Measurements from ENCODE around the gene NCAN. TPM values are rescaled to one million over a fixed set of nuclear protein-coding genes. Genes with fewer than 3 reads are reported as not detected.

Gene NCAN
- total RNA-seq, 1 experiment from 2014 or later, result not detected

DNA sequence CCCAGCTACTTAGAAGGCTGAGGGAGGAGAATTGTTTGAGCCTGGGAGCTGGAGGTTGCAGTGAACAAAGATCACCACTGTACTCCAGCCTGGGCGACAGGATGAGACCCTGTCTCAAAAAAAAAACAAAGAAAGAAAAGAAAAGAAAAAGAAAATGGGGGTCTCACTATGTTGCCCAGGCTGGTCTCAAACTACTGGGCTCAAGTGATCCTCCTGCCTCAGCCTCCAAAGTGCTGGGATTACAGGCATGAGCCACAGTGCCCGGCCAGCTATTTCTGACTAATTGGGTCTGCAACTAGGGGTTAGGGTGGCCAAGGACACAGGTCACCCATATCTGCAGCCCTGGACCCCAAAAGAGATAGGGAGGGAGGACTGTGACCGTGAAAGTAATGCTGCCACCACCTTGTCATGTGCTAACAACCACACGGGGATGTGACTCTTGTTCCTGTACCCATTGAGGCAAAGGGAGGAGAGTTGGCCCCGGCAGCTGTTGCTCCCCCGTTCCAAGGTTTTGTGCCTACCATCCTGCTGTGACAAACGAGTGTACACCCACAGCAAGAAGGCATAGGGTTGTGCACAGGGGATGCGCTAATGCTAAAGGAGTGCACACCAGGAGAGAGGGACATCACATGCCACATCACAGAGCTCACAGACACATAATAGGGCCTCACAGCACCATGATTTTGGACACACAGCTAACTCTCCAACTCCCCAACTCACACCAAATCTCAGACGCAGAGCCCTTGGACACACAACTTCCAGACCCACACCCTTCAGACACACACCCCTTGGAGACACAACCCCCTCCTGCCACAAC is 42.3 kb upstream of the NCAN start:
- no peaks in the 10 kb centered on the region for H3K9me3 Mint-ChIP-seq (ENCODE audit: unreplicated experiment)
- BruUV-seq (replicated peaks), result no TSS peak
- TF ChIP-seq, protein P1, sequence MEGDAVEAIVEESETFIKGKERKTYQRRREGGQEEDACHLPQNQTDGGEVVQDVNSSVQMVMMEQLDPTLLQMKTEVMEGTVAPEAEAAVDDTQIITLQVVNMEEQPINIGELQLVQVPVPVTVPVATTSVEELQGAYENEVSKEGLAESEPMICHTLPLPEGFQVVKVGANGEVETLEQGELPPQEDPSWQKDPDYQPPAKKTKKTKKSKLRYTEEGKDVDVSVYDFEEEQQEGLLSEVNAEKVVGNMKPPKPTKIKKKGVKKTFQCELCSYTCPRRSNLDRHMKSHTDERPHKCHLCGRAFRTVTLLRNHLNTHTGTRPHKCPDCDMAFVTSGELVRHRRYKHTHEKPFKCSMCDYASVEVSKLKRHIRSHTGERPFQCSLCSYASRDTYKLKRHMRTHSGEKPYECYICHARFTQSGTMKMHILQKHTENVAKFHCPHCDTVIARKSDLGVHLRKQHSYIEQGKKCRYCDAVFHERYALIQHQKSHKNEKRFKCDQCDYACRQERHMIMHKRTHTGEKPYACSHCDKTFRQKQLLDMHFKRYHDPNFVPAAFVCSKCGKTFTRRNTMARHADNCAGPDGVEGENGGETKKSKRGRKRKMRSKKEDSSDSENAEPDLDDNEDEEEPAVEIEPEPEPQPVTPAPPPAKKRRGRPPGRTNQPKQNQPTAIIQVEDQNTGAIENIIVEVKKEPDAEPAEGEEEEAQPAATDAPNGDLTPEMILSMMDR (IDR thresholded peaks at IDR 0.05; ENCODE audit: unreplicated experiment), result no peak
- DNase-seq (ENCODE audit: unreplicated experiment), result no peak
- no peaks in the 10 kb centered on the region for H3K36me3 Mint-ChIP-seq (ENCODE audit: insufficient read depth, unreplicated experiment)
- H3K27me3 Mint-ChIP-seq (ENCODE audit: insufficient read depth, unreplicated experiment), result no peaks in the 10 kb centered on the region
- H3K4me3 Mint-ChIP-seq (ENCODE audit: unreplicated experiment), result peak overlapping the region; percentile 43
- H3K4me1 Mint-ChIP-seq (ENCODE audit: insufficient read depth, unreplicated experiment), result peaks cover 6% of the 10 kb centered on the region
- intact Hi-C loops (cut with micrococcal nuclease), result no loop called here
- H3K27ac Mint-ChIP-seq (ENCODE audit: low read depth, unreplicated experiment), result no peak overlapping the region
- ChIA-PET CTCF (no interaction called here), POLR2A (no interaction called here)

DNA sequence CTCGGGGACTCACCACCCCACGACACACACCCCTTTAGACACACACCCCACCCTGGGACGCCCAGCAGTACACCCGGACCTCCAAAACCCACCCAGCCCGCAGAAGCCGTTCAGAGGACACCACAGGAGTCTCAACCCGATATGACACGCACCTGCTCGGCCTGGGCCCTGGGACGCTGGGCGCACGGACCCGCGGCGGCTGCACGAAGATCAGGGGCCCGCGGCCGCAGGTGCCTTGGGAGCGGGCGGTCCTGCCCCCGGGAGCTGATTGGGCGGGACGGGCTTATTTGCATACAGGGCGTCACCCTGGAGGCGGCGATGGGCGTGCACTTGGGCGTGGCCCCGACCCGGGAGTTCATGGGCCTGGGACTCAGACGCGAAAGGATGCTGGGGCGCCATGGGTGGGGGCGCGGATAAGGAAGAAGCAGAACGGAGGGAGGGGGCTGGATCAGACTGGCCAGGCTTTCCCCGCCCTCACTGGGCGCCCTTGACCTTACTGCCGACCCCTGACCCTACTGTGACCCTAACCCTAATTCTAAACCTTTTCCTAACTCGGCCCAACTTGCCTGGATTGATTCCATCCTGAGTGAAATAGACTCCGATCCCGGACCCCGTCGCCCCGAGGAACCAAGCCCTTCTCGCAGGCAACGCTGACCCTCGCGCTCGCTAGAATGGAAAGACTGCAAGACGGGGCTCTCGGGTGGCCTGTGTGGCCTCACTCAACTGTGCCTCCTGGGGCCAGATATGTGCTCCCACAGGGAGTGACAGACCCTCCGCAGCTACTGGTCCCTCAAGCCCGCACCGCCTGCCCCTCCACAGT is 41.5 kb upstream of the NCAN start, which contains the start of gene MEF2B:
Gene MEF2B (minus strand): TSS at position 211 of the 820 bp plus-strand sequence. CDS start 19,528 bp downstream, outside the sequence.
- Mint-ChIP-seq H3K9me3 (ENCODE audit: unreplicated experiment) (no peaks in the 10 kb centered on the region), H3K27ac (ENCODE audit: low read depth, unreplicated experiment) (no peak within 1 kb of the TSS), H3K27me3 (ENCODE audit: insufficient read depth, unreplicated experiment) (no peaks in the 10 kb centered on the region), H3K4me1 (ENCODE audit: insufficient read depth, unreplicated experiment) (peaks cover 6% of the 10 kb centered on the region), H3K36me3 (ENCODE audit: insufficient read depth, unreplicated experiment) (no peaks in the 10 kb centered on the region), H3K4me3 (ENCODE audit: unreplicated experiment) (peak within 1 kb of the TSS; percentile 43)
- DNase-seq (ENCODE audit: unreplicated experiment), result peak; percentile 63
- POLR2A ChIA-PET, result interaction anchor here (0.7 kb wide), 1 partner anchor 195 kb away, joined by 3 read pairs; no protein-coding TSS in a partner anchor
- CTCF ChIA-PET, result interaction anchor here (0.5 kb wide), 1 partner anchor 73 kb away, joined by 5 read pairs; no protein-coding TSS in a partner anchor
- intact Hi-C loops (cut with micrococcal nuclease), result no loop called here
- BruUV-seq (replicated peaks), result no TSS peak
- TF ChIP-seq, protein P1 (IDR thresholded peaks at IDR 0.05; ENCODE audit: unreplicated experiment), result no peak

DNA sequence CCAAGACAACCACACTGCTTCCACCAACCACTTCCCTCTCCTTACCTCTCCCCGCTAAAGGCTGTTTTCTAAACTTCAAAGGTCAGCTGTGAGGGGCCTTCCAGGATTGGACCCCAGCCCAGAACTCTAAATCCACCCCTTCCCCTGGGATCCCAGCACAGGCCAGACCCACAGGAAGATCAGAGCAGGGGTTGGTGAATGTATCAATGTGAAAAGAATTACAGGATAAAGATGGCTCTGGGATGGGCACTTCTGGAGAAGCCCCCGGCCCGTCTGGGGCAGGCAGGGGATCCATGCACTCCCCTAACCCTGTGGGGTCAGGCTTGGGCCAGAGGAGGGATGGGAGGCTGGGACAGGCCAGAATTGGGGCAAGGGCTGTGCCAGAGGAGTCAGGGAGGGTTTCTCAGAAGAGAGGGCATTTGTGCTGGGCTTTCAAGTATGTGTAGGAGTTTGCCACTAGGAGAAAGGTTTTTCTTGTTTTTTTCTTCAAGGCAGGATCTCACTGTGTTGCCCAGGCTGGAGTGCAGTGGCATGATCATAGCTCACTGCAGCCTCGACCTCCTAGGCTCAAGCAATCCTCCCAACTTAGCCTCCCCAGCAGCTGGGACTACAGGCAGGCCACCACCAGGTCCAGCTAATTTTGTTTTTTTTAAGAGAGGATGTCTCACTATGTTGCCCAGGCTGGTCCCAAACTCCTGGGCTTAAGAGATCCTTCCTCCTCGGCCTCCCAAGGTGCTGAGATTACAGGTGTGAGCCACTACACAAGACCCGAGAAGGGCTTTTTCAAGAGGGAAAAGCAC is 40.7 kb upstream of the NCAN start:
- TF ChIP-seq, protein P1 (IDR thresholded peaks at IDR 0.05; ENCODE audit: unreplicated experiment), result no peak
- intact Hi-C loops (cut with micrococcal nuclease), result no loop called here
- ChIA-PET POLR2A (interaction anchor here (0.7 kb wide), 1 partner anchor 196 kb away, joined by 3 read pairs; no protein-coding TSS in a partner anchor), CTCF (interaction anchor here (0.5 to 0.7 kb wide), 2 partner anchors 74 to 138 kb away, joined by 3 to 5 read pairs; no protein-coding TSS in a partner anchor)
- no peak overlapping the region for H3K27ac Mint-ChIP-seq (ENCODE audit: low read depth, unreplicated experiment)
- BruUV-seq (replicated peaks), result no TSS peak
- H3K36me3 Mint-ChIP-seq (ENCODE audit: insufficient read depth, unreplicated experiment), result no peaks in the 10 kb centered on the region
- no peak for DNase-seq (ENCODE audit: unreplicated experiment)
- no peak overlapping the region for H3K4me3 Mint-ChIP-seq (ENCODE audit: unreplicated experiment)
- no peaks in the 10 kb centered on the region for H3K9me3 Mint-ChIP-seq (ENCODE audit: unreplicated experiment)
- peaks cover 6% of the 10 kb centered on the region for H3K4me1 Mint-ChIP-seq (ENCODE audit: insufficient read depth, unreplicated experiment)
- H3K27me3 Mint-ChIP-seq (ENCODE audit: insufficient read depth, unreplicated experiment), result no peaks in the 10 kb centered on the region

All from MCF 10A (cell line).